ENCODE measurements around the gene MAP2K5.

Gene MAP2K5

GRCh38 chr15:67575039-67575502 is 32.6 kb downstream of the MAP2K5 start:
- Histone ChIP-seq H3K36me3 (ENCODE audit: insufficient read depth, low read length) (peaks cover 21% of the 10 kb centered on the region; the same call in 1 of the 2 replicates), H3K27ac (ENCODE audit: low read depth, low read length, poor library complexity, severe bottlenecking) (no peak overlapping the region), H2AFZ (ENCODE audit: low read length) (no peak overlapping the region), H3K4me2 (ENCODE audit: low read length) (no peak overlapping the region), H3K27me3 (ENCODE audit: insufficient read depth, low read length) (no peaks in the 10 kb centered on the region), H3K9ac (ENCODE audit: low read length) (no peak overlapping the region), H3K9me3 (ENCODE audit: low read length) (no peaks in the 10 kb centered on the region), H3K4me1 (ENCODE audit: insufficient read depth, low read length, severe bottlenecking) (no peaks in the 10 kb centered on the region), H3K79me2 (ENCODE audit: insufficient read depth, low read length) (no peaks in the 10 kb centered on the region), H3K4me3 (ENCODE audit: low read depth, low read length, poor library complexity, severe bottlenecking) (no peak overlapping the region), H3F3A (ENCODE audit: insufficient read depth, low read length) (no peaks in the 10 kb centered on the region), H4K20me1 (ENCODE audit: insufficient read depth, low read length) (no peaks in the 10 kb centered on the region), H3K9me2 (ENCODE audit: low read depth, low read length) (no peaks in the 10 kb centered on the region)
- TF ChIP-seq CTCF (IDR thresholded peaks at IDR 0.05; ENCODE audit: low read length) (no peak), EZH2 (IDR thresholded peaks at IDR 0.05; ENCODE audit: borderline replicate concordance, low read length) (no peak)

GRCh38 chr15:67578020-67578600 is 35.6 kb downstream of the MAP2K5 start:
- Histone ChIP-seq H3K79me2 (ENCODE audit: insufficient read depth, low read length) (no peaks in the 10 kb centered on the region), H3F3A (ENCODE audit: insufficient read depth, low read length) (no peaks in the 10 kb centered on the region), H3K4me2 (ENCODE audit: low read length) (no peak overlapping the region), H3K27ac (ENCODE audit: low read depth, low read length, poor library complexity, severe bottlenecking) (no peak overlapping the region), H2AFZ (ENCODE audit: low read length) (no peak overlapping the region), H4K20me1 (ENCODE audit: insufficient read depth, low read length) (no peaks in the 10 kb centered on the region), H3K9me2 (ENCODE audit: low read depth, low read length) (no peaks in the 10 kb centered on the region), H3K36me3 (ENCODE audit: insufficient read depth, low read length) (peaks cover 21% of the 10 kb centered on the region), H3K9ac (ENCODE audit: low read length) (no peak overlapping the region), H3K9me3 (ENCODE audit: low read length) (no peaks in the 10 kb centered on the region), H3K4me3 (ENCODE audit: low read depth, low read length, poor library complexity, severe bottlenecking) (no peak overlapping the region), H3K27me3 (ENCODE audit: insufficient read depth, low read length) (no peaks in the 10 kb centered on the region), H3K4me1 (ENCODE audit: insufficient read depth, low read length, severe bottlenecking) (no peaks in the 10 kb centered on the region)
- TF ChIP-seq EZH2 (IDR thresholded peaks at IDR 0.05; ENCODE audit: borderline replicate concordance, low read length), result no peak
- no peak for TF ChIP-seq CTCF (IDR thresholded peaks at IDR 0.05; ENCODE audit: low read length)

- no peak overlapping the region for H3K27ac ChIP-seq (ENCODE audit: low read depth, low read length, poor library complexity, severe bottlenecking)
- H4K20me1 ChIP-seq (ENCODE audit: insufficient read depth, low read length), result no peaks in the 10 kb centered on the region
- no peaks in the 10 kb centered on the region for H3K79me2 ChIP-seq (ENCODE audit: insufficient read depth, low read length)
- H3F3A ChIP-seq (ENCODE audit: insufficient read depth, low read length), result no peaks in the 10 kb centered on the region
- H3K9me3 ChIP-seq (ENCODE audit: low read length), result no peaks in the 10 kb centered on the region
- TF ChIP-seq EZH2 (IDR thresholded peaks at IDR 0.05; ENCODE audit: borderline replicate concordance, low read length) (no peak), CTCF (IDR thresholded peaks at IDR 0.05; ENCODE audit: low read length) (no peak)
- peaks cover 21% of the 10 kb centered on the region for H3K36me3 ChIP-seq (ENCODE audit: insufficient read depth, low read length)
- no peak overlapping the region for H2AFZ ChIP-seq (ENCODE audit: low read length)
- no peak overlapping the region for H3K4me2 ChIP-seq (ENCODE audit: low read length)
- H3K4me3 ChIP-seq (ENCODE audit: low read depth, low read length, poor library complexity, severe bottlenecking), result no peak overlapping the region
- H3K4me1 ChIP-seq (ENCODE audit: insufficient read depth, low read length, severe bottlenecking), result no peaks in the 10 kb centered on the region
- H3K27me3 ChIP-seq (ENCODE audit: insufficient read depth, low read length), result no peaks in the 10 kb centered on the region
- no peak overlapping the region for H3K9ac ChIP-seq (ENCODE audit: low read length)
- H3K9me2 ChIP-seq (ENCODE audit: low read depth, low read length), result no peaks in the 10 kb centered on the region
These were observed 36.7 kb downstream of the MAP2K5 start for GRCh38 chr15:67579164-67579563.

Data from OCI-LY1 (cell line).